GM18909 (cell line): ENCODE results near the gene LSM14B.

ENCODE experiments used
- ATAC-seq: cut with Tn5 transposase; IDR thresholded peaks from one replicate; pipeline ENCODE4 v1.9.1; 2021; ENCODE audit warnings: mild to moderate bottlenecking; ENCODE audit not compliant: unreplicated experiment, poor library complexity

Gene LSM14B

DNA sequence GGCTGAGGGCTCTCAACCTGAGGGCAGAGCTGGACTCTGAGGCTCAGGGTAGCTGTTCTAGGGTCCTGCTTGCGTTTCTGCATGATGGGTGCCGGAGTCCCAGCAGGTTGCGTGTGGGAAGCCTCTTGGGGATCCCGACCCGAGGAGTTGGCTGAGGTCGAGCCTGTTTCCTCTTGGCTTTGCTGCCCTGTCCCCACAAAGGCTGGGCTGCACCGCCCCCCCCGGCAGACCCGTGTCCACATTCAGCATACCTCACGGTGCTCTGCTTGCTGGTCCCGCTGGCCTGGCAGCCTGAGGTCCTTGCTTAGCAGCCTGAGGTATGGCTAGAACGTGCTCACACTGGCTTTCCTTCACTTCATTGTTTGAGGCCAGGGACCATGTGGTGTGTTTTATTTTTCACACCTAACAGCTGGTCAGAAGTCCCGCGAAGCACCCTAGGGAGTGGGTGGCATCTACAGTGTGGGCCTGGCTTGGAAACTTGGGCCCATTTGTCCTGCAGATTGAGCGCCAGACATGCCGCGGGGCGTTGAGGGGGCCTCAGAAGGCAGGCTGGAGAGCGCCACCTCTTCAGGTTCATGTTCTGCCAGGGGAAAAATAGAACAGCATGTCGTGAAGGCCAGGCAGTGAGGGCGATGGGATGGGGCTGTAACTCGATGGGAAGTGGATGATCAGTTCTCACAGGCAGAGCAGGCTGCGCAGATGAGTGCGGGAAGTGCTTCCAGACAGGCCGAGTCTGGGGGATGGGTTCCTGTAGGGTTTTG, 9.5 kb downstream of the LSM14B start:
- ATAC-seq, result no peak

DNA sequence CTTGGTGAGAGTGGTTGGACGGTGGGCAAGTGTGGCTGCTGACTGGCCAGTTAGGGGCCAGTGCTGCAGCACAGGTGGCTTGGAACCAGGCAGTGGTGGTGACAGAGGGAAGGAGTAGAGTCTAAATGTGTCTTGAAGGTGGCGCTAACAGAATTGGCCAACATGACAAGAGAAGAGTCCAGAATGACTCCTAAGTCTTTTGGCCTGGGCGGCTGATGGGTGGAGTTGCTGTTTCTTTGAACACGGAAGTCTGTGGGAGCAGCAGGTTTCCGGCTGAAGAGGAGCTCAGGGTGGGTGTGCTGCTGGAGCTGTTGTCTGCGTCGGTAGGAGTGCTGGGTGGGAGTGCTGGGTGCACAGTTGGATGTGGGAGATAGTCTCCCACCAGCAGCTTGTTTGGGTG, 10.1 kb downstream of the LSM14B start:
- ATAC-seq, result no peak

DNA sequence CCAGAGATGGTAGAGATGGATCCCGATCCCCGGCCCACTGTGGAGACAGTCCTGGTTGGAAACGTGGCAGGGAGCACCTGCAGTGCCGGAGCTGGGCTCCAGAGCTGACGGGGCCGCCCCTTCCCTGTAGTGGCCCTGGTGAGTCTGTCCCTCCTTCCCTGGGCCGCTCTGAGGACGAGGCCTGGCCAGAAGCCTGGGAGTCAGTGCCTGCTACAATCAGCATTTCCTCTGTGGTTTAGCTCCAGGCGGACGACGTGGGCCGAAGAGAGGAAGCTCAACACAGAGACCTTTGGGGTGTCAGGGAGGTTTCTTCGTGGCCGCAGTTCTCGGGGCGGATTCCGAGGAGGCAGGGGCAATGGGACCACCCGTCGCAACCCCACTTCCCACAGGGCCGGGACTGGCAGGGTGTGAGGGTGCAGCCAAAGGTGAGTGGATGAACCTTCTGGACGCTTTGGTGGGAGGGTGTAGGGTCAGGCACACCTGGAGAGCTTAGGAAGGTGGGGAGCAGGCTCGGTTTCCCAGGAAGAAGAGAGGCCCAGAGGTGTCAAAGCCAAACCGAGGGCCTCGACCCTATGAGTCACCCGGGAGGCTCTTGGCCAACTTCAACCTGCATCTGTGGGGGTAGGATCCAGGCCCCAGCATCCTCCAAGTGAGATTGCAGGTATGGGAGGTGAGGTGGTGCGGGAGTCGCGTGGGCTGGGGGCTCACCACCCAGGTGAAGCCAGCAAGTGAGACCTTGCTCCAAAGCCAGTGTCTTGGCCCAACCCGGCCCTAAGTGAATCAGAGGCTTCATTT, 11.0 kb downstream of the LSM14B start:
- no peak for ATAC-seq

DNA sequence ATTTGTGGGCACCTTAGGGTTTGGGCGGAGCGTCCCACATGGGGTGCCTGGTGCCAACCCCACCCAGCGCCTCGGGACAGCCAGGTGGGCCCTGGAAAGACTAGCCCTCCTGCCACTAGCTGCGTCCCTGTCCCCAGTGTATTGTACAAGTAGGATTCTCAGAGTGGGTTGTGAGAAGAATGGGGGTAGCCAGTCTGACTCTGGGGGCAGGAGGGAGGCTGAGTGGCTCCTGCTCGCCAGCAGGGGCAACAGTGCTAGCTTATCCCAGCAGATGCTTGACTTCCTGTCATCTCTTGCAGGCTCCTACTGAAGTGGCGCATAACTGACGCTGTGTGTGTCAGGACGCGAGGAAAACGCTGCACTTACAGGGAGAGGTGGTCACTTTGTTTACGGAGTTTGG, 11.6 kb downstream of the LSM14B start:
- ATAC-seq, result no peak

DNA sequence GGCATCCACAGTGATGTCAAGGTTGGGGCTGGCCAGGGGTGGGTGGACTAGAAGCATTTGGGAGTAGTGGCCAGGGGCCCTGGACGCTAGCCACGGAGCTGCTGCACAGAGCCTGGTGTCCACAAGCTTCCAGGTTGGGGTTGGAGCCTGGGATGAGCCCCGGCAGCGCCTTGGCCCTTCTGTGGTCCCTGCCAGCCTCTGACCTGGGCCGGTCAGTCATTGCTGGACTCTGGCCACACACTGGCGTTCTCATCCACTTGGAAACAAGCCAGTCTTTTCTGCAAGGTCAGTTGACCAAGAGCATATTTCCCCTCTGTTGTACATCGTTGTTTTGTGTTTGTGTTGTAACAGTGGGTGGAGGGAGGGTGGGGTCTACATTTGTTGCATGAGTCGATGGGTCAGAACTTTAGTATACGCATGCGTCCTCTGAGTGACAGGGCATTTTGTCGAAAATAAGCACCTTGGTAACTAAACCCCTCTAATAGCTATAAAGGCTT, 12.5 kb downstream of the LSM14B start:
- ATAC-seq, result no peak

DNA sequence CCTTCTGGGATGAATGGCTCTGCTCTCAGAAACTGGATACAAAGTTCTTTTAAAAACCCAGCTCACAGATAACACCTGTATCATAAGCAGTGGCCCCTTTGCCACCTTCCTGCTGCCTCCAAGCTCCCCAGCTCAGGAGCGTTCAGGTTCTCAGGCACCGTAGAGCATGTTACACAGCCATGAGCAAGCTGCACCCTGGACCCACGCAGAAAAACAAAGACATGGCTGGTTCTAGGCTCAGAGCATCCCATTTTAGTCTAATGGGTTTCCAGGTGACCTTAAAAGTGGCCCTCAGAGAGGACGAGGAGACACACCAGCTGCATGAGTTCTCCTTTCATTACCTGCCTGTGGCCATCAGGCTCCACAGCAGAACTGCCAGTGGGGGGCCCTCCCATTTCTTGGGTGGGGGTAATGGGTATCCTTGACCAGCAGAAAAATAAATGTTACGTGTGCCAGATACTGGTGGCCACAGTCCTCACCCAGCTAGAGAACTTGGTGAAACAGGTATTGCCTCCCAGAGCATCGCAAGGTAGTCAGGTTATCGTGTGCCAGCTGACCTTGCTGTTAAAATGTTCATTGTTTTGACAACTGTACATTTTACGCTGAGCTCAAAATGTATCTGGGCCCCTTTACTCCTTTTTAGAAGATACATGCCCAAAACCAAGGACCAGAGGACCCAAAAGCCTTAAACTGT, 13.4 kb downstream of the LSM14B start:
- no peak for ATAC-seq

DNA sequence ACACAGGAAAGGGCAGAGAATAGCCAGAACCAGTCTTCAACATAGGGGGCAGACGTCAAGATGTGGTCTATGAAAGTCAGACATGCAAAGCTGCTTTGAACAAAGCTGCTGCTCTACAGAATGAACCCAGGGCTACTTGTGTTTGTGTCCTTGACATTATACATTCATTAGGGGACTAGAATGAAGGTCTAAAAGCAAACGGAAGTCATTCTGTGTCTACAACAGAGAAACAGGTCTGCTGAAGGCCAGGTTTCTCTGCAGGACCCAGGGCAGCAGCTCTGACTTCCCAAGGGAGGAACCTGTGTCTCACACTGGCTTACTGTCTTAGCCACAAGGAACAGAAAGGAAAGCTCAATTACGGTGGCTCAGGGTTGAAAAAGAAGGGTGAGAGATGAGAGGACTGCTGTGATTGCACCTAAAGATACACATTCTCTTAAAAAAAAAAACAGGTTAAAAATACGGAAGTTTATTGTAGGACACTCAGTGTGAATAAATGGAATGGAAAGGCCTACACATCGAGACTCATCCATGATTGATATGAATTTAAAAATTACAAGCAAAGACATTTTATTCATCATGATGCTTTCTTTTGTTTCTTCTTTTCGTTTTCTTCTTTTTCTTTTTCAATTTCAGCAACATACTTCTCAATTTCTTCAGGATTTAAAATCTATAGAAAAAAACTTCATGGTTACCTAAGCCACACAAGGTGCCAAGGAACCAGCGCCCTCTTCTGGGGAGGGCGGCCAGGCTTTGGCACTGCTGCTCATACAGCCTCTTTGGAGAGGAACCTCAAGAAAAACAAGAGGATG, 14.2 kb downstream of the LSM14B start:
- ATAC-seq, result no peak

DNA sequence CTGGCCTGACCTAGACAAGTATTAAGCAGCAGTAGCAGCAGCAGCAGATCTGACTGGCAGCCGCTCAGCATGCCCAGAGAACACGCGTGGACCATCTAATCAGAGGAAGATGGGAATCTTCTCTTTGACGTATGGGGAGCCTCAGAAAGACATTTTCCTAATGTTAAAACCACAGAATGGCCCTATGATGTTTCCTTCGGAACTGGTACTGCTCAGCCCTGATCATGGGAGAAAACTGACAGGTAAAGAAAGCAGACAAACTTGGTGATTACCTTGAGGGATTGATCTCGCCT, 14.8 kb downstream of the LSM14B start:
- no peak for ATAC-seq

DNA sequence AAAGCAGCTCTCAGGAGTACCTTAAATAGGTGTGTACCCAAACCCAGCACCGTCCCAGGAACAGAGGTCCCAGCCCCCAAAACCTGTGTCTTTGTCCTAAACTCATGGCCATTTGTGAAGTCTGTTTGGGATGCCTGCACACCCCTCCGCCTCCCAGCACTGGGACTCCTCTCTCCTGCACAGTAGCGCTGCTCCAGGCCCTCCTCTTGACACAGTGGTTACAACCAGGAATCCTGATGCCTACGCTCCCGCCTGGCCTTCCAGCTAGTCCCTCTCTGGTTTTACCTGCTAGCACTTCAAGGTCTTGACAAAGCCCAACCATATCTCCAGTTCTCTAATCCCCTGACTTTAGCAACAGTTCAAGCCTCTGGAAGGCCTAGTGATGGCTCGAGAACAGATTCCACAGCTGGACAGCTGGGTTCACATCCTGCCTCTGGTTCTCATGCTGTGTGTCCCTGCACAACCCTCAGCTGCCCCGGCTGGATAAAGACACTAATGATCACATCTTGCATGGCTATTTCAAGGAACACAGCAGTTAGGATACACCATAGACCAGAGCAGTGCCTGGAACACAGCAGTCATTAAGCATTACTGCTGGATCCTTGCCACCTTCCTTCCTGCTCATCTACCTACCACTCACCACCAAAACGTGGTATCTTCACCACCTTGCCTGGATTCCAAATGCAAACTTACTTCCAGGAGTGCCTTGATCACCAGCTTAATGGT, 15.4 kb downstream of the LSM14B start:
- ATAC-seq, result no peak

DNA sequence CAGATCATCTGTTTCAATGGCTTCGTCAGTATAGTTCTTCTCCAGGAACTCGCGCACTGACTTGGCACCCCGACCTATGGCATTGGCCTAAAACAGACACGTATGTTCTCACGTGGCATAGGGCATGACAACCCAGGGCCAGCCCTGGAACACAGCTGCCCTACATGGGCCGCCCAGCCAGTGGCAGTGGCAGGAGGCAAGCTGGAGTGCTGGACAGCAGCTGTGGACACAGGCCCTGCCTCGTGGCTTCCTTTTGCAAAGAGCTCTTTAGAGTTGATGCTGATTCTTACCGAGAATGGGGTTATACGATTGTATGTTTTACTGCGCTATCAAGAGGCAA, 15.9 kb downstream of the LSM14B start:
- no peak for ATAC-seq

DNA sequence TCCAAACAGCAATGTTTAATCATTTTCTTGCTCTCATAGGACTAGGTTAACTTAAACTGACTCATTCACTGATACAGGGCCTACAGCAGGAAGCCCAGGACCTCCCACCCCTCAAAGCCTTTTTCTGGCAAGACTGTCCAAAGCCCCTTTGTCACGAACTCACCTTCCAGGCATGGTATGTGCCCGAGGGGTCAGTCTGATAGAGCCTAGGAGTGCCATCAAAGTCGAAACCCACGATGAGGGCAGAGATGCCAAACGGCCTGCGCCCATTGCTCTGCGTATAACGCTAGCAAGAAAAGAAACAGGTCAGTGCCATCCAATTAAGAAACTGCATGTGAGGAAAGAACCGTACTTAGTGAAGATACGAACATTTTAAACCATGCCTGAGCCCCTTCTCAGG, 16.6 kb downstream of the LSM14B start:
- no peak for ATAC-seq

DNA sequence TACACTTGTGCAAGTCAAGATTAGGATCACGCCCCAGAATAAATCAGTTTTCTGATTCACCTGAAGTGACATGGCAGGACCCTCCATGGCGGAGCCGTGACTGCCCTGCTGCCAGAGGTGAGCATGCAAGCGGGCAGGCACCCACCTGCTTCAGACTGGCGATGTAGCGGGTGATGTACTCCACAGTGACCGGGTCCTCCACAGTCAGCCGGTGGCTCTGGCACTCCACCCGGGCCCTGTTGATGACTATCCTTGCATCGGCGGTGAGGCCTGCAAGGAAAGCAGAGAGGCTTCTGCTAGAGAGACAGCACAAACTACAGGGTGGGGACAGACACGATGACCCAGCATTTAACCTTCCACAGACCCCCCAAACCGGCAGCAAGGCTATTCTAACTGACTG, 17.4 kb downstream of the LSM14B start:
- ATAC-seq, result no peak

DNA sequence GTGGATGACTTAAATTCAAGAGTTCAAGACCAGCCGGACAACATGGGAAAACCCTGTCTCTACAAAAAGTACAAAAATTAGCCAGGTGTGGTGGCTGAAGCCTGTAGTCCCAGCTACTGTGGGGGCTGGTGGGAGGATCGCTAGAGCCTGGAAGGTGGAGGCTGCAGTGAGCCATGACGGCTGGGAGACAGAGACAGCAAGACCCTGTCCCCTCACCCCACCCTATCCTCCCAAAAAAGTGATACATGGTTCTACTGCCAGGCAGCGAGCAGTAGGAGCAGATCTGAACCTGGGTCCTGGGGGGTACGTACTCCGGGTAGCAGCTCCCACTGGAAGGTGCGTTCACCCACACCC, 18.7 kb downstream of the LSM14B start:
- no peak for ATAC-seq

DNA sequence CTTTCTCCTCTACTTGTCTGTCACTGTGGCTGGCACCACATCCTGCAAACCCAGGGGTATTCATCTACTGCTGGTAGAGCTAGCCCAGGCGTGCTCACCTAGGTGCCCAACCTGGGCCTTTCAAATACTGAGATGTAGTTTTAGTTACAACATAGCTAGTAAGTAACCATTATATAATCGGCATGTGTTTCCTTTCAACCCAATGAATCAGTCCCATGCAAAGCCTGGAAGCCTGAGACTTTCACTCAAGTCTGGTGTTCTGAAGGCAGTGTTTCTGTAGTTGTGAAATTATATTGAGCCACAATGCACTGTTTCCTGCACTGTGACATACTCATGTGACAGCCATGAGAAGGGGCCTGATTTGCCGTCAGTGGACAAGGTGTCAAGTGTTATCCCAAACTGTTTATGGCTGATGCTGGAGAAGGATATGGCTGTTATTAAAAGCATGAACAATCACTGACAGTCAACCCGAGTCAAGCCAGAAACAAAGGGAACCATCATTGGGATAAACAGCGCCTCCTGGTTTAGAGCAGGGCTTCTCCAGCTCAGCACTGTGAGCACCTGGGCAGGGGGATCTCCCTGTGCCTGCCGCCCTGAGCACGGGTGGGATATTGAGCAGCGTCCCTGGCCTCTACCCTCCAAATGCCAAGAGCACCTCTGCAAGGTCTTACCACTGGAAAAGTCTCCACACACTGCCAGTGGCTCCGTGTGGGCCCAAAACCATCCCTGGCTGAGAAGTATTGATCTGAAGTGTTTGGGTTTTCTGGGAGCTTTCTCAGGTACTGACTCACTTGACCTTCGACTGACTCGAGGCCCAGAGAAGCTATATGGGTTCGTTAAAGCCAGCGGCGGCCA, 19.3 kb downstream of the LSM14B start:
- no peak for ATAC-seq

DNA sequence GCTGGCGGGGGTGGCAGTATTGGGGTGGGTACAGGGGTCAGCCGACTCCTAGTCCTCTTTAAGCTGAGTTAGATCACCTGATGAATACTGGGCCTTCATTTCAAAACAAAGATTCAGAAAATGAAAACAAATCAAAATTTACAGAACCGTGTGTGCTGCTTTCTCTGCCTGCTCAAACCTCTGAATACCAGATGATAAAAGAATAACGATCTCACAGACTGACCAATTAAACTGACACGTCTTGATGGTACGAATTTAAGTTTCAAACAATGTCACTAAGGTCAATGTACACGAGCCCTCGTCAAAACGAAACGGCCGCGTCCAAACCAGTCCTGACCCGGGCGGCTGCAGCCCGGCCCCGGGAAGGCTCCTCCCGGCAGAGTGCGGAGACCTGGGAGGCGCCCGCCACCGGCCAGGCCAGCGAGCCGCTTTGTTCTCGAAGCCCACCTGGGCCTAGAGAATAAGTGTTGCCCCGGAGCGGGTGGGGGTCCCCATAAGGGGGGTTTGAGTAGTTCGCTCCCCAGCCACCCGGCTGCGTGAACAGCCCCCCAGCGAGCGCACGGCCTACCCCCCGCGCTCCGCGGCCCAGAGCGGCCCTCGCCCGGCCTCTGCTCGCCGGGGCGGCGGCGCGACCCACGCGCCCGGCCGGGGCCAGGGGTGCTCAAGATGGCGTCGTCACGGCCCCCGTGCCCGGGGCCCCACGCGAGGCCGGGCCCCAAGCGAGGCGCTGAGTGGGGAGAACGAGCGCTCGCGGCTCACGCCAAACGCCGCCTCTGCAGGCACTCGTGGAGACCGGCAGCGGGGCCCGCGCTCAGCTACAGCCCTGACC, 20.2 kb downstream of the LSM14B start:
- ATAC-seq, result peak; percentile 22

DNA sequence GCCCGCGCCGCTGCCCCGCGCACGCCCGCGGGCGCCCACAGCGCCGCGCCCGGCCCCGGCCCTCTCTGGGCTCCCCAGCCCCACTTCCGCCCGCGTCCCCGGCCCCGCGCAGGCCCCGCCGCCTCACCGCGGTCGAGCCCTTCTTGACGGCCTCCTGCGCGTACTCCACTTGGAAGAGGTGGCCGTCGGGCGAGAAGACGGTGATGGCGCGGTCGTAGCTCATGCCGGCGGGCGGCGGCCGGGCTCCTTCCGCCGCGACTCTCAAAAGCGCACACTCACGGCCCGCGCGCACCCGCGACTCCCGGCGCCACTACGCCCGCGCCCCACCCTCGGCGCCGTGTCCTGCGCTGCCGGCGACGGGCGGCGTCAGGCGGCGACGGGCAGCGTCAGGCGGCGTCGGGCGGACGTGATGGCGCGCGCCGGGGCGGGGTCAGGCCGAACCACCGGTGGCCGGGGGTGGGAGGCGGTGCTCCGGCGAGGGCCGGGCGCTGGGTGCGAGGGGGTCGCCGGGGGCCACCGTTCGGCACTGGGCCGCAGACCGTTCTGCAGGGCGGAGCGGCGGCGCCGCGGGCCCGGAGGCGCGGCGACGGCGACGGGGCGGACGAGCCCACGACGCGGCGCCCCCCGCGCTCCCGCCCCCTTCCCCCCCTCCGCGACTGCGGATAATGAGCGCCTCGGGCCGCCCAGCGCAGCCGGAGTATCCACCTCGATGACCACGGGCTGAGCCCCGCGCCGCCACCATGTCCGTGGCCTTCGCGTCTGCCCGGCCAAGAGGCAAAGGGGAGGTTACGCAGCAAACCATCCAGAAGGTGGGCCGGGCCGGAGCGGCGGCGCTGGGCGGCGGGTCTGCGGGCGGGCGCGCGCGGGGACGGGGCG, 21.0 kb downstream of the LSM14B start, which contains the start of the genes PSMA7 and SS18L1:
Gene PSMA7, minus strand, starts transcription at position 314 of the 876 bp plus-strand sequence. Its CDS starts 91 bp downstream, at position 223.
Gene SS18L1, plus strand, starts transcription at position 689 of the 876 bp plus-strand sequence. Its CDS starts 52 bp downstream, at position 741.
- ATAC-seq, result peak; percentile 75
